GM19099 (cell line): ENCODE measurements around the gene UBE2V1.

ENCODE experiments used
- POLR2A ChIP-seq: IDR thresholded peaks from 3 replicates; pipeline ENCODE4 v1.6.1; 2011; ENCODE audit warnings: low read depth; ENCODE audit not compliant: insufficient read length; ENCODE audit errors: extremely low read depth

UBE2V1 gene

GRCh38 chr20:50048420-50049166, 64.4 kb downstream of the UBE2V1 start:
- TF ChIP-seq POLR2A = no peak

GRCh38 chr20:50044353-50044960, 68.5 kb downstream of the UBE2V1 start:
- TF ChIP-seq POLR2A = no peak

GRCh38 chr20:50043573-50044352, 69.2 kb downstream of the UBE2V1 start:
- no peak for TF ChIP-seq POLR2A

- no peak for TF ChIP-seq POLR2A
These were observed 70.3 kb downstream of the UBE2V1 start for GRCh38 chr20:50042370-50043313.

GRCh38 chr20:50041246-50041873, 71.6 kb downstream of the UBE2V1 start:
- no peak for TF ChIP-seq POLR2A

- no peak for TF ChIP-seq POLR2A
These were observed 72.3 kb downstream of the UBE2V1 start for GRCh38 chr20:50040432-50041245.

GRCh38 chr20:50039706-50040431, 73.1 kb downstream of the UBE2V1 start:
- no peak for TF ChIP-seq POLR2A

- TF ChIP-seq POLR2A = no peak
These were observed 74.4 kb downstream of the UBE2V1 start for GRCh38 chr20:50038574-50038991.

- TF ChIP-seq POLR2A = no peak
These were observed 74.8 kb downstream of the UBE2V1 start for GRCh38 chr20:50038169-50038568.

- TF ChIP-seq POLR2A = no peak
These were observed 75.4 kb downstream of the UBE2V1 start for GRCh38 chr20:50037575-50037974.

- TF ChIP-seq POLR2A = no peak
These were observed 75.8 kb downstream of the UBE2V1 start for GRCh38 chr20:50037123-50037522.

- TF ChIP-seq POLR2A = no peak
These were observed 76.2 kb downstream of the UBE2V1 start for GRCh38 chr20:50036703-50037102.
